HG03469 (cell line): ENCODE data around the gene WFDC1.
"Not testable (repeated sequence)": the region's sequence is repeated elsewhere in the genome, so short reads cannot be mapped to it uniquely, and the experiment has no call there.

ENCODE experiments used
- ATAC-seq: cut with Tn5 transposase; IDR thresholded peaks from one replicate; pipeline ENCODE4 v1.9.1; 2021; ENCODE audit warnings: mild to moderate bottlenecking, moderate library complexity, moderate number of reproducible peaks; ENCODE audit not compliant: unreplicated experiment

WFDC1 gene

DNA sequence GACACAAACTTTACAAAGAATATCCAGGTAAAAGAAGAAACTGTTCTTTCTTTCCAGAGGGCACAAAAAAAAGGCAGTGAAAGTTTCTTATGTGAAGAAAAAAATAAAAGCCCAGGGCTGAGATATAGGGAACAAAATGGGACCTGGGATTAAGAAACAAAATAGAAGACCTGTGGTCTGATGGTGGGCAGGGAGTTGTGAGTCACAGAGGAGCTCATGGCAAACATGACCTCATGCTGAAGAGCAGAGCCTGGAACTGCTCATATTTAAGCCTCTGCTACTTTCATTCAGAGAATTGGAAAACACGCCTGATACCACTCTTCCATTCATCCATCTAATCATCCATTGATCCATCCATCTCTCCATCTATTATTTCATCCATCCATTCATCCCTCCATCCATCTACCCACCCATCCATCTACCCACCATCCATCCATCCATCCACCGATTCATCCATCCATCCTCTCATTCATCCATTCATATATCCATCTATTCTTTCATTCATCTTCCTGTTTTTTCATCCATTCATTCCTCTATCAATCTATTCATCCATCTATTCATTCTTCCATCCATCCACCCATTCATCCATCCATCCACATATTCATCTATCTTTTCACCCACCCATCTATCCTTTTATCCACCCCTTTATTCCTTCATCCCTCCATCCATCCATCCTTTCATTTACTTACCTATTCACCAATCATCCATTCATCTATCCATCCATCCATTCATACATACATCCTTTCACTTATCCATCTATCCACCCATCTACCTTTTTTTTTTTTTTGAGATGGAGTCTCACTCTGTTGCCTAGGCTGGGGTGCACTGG, 30.0 kb downstream of the WFDC1 start:
- no peak for ATAC-seq

DNA sequence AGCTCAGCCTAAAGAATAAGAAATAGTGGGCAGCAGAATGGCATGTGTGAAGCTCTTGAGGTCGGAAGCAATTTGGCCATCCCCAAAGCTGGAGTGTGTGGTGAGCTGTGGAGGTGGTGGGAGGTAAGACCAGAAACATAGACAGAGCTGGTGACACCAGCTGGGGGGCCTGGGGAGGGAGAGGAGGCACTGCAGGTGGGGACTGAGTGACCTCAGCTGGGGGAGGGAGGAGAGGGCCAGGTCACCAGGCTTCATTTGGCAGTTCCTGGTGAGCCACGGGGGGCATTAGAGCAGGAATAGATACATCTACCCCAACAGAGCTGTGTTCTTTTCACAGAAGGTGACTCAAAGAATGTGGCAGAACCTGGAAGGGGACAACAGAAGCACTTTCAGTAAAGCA, 31.9 kb downstream of the WFDC1 start:
- ATAC-seq, result no peak

DNA sequence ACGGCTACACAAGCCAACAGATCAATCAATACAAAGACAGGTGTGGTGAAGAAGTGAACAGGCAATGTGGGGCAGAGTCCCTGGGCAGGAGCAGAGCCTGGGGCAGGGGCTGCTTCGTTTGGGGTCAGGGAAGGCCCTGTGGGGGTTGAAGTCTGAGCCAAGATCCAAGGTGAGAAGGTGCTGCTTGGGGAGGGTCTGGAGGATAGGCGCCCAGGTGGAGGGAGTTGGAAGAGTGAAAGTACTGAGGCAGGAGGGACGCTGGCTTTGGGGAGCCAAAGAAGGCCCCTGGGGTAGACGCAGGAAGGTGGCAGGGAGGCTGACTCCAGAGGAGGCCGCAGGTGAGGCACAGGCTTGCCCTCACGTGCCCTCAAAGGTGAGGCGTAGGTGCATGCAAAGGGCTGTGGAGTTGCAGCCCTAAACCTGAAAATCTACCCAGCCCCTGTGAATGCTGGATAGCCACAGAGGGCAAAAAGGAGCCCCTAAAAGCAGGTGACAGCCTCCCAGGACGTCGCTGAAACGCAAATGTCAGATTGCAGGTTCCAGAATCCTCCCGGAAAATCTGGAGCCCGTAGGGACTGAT, 33.3 kb downstream of the WFDC1 start:
- ATAC-seq, result no peak

DNA sequence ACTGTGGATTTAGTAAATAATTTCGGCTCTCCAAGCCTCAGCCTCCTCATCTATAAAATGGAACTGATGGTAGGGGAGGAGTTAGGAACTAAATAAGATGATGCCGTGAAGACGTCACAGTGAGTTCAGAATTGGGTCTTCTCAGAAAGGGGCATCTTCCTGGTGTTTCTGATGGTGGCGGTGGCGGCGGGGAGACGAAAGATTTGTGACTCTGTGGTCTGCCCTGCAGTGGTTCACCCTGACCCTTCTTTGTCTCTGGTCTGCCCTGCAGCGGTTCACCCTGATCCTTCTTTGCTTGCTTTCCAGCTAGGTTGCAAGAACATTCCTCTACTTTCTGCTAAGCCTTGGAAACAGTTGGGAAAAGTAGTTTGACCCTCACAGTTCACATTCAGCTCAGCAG, 34.3 kb downstream of the WFDC1 start:
- ATAC-seq, result no peak

DNA sequence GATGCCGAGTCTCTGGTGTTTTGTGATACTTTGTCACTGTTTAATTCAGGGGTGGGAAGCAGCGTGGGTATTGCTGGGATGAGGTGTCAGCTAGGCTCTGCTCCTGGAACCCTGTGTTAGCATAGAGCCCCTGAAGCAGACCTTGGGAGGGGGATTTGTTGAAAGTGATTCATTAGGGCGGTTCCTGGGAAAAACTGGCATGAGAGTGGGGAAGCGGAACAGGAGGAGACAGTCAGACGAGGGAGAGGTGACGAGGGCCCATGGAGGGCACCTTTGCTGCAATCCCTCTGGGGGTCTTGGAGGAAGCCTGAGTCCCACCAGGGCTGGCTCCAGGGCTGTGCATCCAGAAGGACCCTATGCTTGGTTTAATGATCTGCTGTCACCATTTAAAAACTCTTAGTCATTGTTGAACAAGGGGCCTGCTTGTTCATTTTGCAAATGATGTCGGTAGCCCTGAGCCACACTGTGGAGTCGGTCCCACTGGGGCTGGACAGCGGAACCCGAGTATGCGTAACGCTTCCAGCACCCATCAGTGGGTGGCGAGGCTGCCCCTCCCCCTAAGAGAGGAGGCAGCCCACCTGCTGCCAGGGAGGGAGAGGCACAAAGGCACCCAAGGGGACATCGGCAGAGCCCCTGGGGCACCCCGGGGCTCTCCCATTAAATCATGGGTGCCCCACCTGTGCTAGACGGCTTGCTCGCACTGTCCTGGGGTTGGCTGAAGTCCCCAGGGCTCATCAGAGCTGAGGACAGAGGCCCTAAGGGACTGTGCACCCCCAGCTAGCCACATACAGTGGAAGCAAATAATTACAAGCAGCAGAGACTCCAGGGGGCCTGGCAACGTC, 35.4 kb downstream of the WFDC1 start:
- ATAC-seq, result no peak

DNA sequence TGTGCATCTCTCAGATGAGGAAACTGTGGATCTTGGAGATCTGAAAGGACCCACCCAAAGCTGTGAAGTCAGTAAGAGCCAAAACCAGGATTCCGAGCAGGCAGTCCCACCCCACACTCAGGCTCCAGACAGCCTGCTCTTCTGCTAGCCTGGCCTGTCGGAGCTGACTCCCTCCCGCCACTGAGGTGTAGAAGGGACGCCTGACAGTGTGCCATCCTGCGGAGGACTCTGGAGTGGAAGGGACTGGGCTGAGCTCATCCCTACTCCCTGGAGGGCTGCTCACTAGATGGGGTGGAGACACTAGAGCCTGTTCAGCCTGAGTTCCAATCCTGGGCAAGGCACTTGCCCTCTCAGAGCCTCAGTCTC, 36.0 kb downstream of the WFDC1 start:
- ATAC-seq, result no peak

DNA sequence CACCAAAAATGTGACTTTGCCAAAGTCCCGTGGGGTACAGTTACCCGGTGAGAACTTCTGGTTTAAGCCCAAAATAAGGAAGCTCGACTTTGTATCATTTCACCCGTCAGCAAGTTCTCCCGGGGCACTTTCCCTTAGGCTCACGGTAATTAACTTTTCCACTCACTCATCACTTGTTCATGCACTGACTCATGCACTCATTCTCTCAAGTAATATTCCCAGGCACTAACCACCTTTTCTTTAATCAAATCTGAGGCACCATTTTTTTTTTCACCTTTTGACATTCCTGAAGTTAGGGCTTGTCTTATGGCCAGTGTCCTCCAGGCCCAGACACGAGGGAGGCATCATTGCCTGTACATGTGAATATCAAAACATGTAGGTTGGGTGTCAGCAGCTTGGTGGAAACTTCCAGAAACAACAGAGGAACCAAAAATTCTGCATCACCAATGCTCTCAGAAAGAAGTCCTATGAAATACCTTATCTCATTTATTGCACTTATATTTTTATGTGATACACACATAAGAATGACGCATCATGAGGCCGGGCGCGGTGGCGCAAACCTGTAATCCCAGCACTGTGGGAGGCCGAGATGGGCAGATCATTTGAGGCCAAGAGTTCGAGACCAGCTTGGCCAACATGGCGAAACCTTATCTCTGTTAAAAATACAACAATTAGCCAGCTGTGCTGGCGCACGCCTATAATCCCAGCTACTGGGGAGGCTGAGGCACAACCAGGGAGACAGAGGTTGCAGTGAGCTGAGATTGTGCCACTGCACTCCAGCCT, 37.5 kb downstream of the WFDC1 start:
- no peak for ATAC-seq

DNA sequence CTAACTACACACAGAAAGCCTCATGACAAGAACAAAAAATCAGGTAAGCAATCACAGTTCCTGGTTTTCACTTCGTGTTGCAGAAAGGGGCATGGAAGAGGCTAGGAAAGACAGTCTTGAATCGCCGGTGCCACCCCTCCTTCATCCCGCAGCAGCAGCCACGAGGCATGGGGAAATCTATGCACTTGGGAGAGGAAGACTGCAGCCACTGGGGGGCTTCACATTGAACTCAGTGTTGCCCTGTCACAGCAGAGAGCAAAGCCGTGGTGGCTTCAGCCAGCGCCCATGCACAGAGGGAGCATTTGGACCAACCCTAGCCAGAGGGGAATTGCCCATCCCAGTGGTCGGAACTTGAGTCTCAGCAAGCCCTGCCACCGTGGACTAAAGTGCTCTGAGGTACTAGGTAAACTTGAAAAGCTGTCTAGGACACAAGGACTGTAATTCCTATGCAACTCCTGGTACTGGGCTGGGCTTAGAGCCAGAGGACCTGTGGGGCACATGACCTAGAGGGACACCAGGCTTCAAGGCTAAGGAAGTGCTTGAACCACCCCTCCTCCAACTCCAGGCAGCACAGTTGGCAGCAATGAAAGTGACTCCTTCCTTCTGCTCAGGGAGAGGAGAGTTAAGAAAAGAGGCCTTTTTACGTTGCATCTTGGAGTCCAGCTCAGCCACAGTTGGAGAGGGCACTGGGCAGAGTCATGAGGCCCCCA, 38.5 kb downstream of the WFDC1 start:
- ATAC-seq, result no peak

DNA sequence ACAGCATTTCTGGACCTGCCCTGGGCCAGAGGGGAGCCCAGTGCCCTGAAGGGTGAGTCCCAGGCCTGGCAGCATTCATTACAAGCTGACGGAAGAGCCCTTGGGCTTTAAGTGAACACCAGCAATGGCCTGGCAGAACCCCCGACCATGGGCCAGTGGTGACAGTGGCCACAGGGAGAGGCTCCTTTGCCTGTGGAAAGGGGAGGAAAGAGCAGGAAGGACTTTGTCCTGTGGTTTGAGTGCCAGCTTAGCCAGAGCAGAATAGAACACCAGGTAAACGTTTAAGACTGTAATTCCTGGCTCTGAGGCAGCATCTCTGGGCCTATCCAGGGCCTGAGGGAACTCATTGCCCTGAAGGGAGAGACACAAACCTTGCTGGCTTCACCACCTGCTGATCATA, 39.4 kb downstream of the WFDC1 start:
- ATAC-seq, result no peak

DNA sequence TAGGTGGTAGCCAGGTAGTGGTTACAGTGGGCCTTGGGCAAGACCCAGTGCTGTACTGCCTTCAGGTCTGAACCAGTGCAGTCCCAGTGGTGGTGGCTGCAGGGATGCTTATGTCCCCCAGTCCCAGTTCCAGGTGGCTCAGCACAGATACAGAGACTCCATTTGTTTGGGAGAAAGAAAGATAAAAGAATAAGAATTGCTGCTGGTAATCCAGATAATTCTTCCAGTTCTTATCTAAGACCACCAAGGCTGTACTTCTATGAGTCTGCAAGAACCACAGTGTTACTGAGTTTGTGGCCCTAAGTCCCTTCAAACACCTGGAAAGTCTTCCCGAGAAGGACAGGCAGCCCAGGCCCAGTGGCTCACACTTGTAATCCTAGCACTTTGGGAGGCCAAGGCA, 39.8 kb downstream of the WFDC1 start:
- ATAC-seq, result no peak

DNA sequence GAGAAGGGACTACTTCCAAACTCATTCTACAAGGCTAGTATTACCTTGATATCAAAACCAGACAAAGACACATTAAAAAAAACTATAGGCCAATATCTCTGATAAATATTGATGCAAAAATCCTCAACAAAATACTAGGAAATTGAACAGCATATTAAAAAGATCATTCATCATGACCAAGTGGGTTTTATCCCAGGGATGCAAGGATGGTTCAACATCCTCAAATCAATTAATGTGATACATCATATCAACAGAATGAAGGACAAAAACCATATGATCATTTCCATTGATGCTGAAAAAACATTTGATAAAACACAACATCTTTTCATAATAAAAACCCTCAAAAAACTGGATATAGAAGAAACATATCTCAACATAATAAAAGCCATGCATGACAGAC, 42.6 kb downstream of the WFDC1 start:
- not testable (repeated sequence) for ATAC-seq

DNA sequence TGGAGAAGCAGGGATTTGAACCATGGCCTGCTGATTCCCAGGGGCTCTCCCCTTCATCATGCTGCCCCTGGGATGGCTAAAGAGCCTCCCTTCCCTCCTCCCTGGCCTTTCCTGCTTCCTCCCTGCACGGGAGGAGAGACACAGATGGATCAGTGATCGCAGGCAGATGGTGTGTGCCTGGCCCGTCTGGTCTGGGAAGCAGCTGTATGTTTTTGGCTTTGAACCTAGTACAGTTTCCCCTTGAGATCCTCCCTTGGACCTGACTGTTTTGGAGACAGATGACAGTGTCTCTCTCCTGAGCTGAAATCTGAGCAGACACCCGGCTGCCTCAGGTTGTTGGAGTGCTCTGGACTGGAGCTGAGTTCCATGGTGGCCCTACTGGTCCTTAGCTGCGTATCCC, 44.6 kb downstream of the WFDC1 start:
- no peak for ATAC-seq

DNA sequence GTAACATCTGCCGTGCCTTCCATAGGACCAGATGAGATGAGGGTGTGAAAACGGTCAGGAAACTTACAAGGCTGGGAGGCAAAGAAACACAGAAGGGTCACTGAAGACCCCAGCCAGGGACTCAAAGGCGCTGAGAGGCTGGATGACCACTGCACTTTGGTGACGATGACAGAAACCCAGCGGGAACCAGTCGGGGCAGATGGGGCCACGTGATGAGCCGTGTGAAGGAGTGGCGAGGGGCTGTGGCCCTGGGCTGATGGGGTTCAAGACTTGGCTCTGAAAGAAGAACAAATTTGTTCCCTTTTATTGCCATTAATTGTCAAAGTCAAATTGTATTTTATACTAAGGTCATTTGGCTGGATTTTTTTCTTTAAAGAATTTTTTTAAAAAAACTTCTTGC, 45.1 kb downstream of the WFDC1 start:
- no peak for ATAC-seq

DNA sequence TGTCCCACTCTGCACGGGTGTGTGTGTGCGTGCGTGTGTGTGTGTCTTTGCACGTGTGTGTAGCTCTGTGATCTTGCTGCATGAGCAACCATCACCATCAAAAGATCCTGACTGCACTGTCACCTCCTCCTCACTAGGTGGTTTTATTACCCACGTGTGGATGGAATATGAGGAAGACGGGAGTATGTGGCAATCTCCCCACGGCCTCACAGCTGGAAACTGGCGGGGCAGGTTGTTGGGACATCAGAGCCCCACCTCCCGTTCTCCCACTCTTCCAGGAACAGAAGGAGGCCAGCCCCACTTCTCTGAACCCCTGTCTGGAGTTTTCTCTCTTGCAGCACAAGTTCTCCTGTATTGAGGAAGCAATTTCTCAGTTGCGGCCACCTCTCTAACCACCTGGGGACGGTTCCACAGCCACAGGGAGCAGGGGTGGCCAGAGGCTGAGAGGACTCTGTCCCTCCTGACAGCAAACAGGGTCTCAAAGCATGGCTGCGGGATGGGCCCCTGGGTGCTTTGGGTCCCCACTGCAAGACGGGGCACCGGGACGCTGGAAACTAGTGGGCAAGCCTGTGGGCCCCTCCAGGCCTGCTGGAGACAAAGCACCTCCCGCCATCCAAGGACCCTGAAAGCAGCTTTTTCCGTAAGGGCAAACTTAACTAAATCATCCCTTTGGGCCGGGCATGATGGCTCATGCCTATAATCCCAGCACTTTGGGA, 45.8 kb downstream of the WFDC1 start:
- ATAC-seq, result no peak

DNA sequence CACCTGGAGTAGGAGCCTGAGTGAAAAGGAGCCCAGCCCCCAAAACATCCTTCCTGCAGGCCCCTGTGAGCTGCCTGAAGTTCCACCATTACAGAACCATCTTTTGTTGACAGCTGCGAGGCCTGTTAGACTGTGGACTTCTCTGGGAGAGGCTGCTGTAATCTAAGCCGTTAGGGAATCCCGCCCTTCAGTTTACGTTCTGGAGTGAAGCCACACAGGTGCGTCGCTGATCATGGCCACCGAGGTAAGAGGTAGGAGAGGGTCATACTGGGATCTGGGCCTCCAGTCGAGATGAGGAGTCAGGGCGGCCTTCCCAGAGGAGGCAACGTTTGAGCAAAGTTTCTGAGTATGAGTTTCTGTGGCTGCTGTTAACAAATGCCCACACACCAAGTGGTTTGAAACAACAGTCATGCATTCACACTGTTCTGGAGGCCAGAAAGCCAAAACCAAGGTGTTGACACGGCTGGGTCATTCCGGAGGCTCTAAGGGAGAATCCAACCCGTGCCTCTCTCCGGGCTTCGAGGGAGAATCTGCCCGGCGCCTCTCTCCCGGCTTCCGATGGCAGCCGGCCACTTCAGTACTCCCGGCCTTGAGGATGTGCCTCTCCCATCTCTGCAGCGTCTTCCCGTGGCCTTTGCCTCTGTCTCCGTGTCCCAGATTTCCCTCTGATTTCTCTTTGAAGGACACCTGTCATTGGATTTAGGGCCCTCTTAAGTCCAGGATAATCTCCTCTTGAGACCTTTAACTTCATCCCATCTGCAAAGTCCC, 47.0 kb downstream of the WFDC1 start:
- no peak for ATAC-seq

DNA sequence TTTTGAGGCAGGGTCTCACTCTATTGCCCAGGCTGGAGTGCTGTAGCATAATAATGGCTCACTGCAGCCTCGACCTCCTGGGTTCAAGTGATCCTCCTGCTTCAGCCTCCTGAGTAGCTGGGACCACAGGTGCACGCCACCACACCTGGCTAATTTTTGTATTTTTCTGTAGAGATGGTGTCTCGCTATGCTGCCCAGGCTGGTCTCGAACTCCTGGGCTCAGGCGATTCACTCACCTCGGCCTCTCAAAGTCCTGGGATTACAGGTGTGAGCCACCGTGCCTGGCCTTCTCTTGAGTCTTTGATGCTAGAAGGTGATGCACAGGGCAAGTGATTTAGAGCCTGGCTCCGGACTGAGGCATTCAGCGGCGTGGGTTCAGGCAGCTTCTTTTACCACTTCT, 49.1 kb downstream of the WFDC1 start:
- ATAC-seq, result not testable (repeated sequence)

DNA sequence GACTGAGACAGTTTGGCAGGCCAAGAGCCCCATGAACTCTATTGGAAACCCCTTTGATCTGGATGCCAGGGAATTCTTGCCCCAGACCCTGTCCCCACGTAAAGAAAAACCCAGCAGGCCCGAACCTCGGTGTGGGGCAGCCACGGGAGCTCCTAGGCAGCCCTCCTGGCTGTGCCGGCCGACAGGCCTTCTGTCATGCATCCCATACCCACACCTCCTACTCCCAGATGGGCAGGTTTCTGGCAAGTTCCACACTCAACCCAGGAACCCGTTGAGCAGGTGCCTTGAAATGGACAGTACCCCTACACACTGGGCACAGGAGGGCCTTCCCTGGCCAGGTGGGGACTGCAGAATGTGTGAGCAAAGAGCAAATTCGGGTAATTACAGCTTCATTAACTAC, 50.1 kb downstream of the WFDC1 start:
- no peak for ATAC-seq

DNA sequence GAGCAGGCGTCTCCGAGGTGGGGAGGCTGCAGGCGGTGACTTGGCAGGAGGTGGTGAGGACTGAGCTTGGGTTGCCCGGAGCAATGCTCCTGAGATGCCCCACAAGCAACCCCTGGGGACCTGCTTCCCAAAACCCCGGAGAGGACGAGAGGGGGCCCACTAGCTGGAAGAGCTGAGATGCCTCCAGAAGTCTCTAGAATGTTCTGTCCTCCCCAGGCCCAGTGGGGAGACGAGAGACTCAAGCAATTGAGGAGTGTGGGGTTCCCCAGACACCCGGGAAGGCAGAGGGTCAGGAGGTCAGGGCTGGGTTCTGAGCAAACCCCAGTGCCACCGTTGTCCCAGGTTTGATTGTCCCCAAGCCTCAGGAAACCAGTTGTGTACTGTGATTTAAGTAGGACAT, 52.5 kb downstream of the WFDC1 start:
- ATAC-seq, result no peak

DNA sequence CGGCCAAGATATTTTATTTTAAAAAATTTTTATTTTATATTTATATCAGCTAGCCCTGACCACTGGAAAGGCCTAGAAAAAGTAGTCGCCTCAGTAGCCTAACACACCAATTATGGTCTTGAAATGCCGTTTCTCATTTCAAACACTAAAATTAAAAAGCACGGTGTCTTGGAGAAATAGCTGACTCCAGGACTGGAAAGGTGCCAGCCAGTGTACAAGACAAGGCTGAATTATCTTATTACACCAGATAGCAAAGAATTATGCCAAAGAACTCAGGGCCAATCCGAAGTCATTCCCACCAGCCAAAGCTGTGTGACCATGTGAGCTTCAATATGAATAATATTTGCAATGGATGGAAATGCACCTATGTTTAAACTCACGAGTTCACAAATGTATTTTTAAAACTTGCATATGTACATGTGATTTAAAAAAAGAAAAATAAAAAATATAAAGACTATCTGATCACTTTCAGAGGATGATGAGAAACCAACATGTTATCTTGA, 53.8 kb downstream of the WFDC1 start:
- no peak for ATAC-seq
